GM21447 (cell line): ENCODE data around the gene AP4M1.

ENCODE experiments used
- ATAC-seq: cut with Tn5 transposase; IDR thresholded peaks from one replicate; pipeline ENCODE4 v1.9.1; 2021; ENCODE audit not compliant: unreplicated experiment

AP4M1 gene

GRCh38 chr7:100157069-100157333 lies 55.6 kb downstream of the AP4M1 start:
- ATAC-seq, result no peak

- no peak for ATAC-seq
Measured at GRCh38 chr7:100157334-100158228, 56.1 kb downstream of the AP4M1 start.
